Measurements from ENCODE around the gene TMEM255B.

DNA sequence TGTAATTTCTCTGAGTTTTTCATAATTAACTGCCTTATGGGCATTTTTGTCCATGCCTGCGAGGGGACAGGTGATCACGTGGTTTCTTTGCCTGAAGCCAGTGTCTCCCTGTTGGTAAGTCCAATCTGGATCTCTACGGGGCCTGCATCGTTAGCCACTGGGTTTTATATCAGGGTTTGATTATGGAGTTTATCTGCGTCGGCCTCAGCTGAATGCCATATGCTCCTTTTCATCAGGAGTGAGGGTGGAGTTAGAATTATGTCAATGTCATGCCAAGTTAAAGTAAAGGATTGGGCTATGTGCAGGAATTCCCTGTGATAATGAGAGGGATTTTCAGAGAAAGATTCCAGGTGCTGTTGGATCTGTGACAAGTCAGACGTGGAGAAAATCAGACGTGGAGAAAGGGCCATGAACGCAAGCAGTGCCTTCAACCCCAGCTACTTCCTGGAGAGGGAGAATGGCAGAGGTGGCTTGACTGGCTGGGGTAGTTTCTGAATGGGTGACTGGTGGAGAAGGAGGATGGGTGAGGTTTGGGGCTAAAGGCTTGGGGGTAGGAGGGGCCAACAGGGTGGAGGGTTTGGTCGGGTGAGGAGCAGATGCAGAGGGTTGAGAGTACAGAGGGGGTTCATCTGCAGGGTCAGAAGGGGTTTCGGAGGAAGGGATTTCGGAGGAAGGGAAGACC is 24.3 kb downstream of the TMEM255B start:
- TF ChIP-seq GATA2 (IDR thresholded peaks at IDR 0.05; ENCODE audit: low read depth, low read length) (no peak), GATA3 (IDR thresholded peaks at IDR 0.05; ENCODE audit: low read depth, low read length) (no peak)
